GM12878 (cell line): ENCODE results near the gene CHCHD3.

ENCODE experiments used
- CHD1 ChIP-seq: IDR thresholded peaks from 2 replicates; pipeline ENCODE4 v1.6.1; 2012; ENCODE audit warnings: low read depth, low read length, improper control_type of control experiment
- EP300 ChIP-seq, 2 experiments: fragments of 150-350 bp in 1 of 2; IDR thresholded peaks; 2 replicates each; pipeline ENCODE4 v1.6.1; 2011 to 2012; ENCODE audit warnings: low read depth in 2 of 2, low read length in 2 of 2, borderline replicate concordance in 1 of 2, improper control_type of control experiment in 1 of 2, inconsistent platforms in 1 of 2; ENCODE audit not compliant: control insufficient read depth in 1 of 2
- NFIC ChIP-seq: IDR thresholded peaks from 2 replicates; pipeline ENCODE4 v1.6.1; 2012; ENCODE audit warnings: low read depth, mild to moderate bottlenecking, inconsistent platforms, low read length, moderate library complexity
- NRF1 ChIP-seq: conservative IDR thresholded peaks from 2 replicates; pipeline ENCODE4 v1.6.1; 2011; ENCODE audit warnings: mild to moderate bottlenecking, low read depth, low read length, improper control_type of control experiment
- TF ChIP-seq, protein P1 (sequence below): IDR thresholded peaks from 2 replicates; pipeline ENCODE4 v1.6.1; 2011; ENCODE audit warnings: mild to moderate bottlenecking, low read depth, low read length, moderate library complexity; ENCODE audit not compliant: insufficient replicate concordance
- TF ChIP-seq, protein P2 (sequence below): fragments of 450-650 bp; IDR thresholded peaks from 2 replicates; pipeline ENCODE4 v1.6.1; 2018; ENCODE audit warnings: mild to moderate bottlenecking, low read depth, moderate library complexity; ENCODE audit not compliant: partially characterized antibody

DNA sequence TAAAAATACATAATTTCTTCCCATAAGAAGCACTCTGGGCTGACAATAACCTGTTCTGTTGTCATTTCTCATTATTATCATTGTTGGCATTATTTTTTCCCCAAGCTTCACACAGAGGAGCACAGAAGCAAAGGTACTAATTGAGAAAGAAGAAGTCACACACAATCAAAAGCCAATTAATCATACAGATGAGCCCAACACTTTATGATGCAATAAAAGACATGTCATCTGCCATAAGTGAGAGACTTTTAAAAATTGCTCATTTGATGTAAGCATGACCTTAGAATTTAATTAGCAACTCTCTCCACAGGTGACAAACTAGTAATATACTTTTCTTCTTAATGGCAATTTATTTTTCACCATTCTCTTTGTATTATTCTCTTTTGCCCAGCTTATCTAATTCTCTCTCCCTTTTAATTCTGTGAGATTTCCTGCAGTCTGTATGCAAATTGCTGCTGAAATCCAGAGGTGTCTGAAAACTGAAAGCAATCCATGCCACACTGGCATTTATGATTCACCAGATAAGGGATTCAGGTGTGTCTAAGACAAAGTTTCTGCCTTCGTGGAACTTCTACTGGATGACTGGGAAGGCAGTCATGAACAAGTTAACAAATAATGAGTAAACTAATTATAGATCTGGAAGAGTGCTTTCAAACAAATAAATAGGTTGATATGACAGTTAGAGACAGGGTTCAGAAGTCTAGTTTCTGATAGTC, 203.5 kb downstream of the CHCHD3 start:
- TF ChIP-seq NRF1, result no peak
- no peak for TF ChIP-seq NFIC
- no peak for TF ChIP-seq CHD1
- TF ChIP-seq, protein P1, sequence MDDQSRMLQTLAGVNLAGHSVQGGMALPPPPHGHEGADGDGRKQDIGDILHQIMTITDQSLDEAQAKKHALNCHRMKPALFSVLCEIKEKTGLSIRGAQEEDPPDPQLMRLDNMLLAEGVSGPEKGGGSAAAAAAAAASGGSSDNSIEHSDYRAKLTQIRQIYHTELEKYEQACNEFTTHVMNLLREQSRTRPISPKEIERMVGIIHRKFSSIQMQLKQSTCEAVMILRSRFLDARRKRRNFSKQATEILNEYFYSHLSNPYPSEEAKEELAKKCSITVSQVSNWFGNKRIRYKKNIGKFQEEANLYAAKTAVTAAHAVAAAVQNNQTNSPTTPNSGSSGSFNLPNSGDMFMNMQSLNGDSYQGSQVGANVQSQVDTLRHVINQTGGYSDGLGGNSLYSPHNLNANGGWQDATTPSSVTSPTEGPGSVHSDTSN, result no peak
- no peak for TF ChIP-seq EP300 (IDR thresholded peaks at IDR 0.05; ENCODE audit: borderline replicate concordance in 1 of 2, control insufficient read depth in 1 of 2, low read depth in 2 of 2, low read length in 2 of 2)
- TF ChIP-seq, protein P2, sequence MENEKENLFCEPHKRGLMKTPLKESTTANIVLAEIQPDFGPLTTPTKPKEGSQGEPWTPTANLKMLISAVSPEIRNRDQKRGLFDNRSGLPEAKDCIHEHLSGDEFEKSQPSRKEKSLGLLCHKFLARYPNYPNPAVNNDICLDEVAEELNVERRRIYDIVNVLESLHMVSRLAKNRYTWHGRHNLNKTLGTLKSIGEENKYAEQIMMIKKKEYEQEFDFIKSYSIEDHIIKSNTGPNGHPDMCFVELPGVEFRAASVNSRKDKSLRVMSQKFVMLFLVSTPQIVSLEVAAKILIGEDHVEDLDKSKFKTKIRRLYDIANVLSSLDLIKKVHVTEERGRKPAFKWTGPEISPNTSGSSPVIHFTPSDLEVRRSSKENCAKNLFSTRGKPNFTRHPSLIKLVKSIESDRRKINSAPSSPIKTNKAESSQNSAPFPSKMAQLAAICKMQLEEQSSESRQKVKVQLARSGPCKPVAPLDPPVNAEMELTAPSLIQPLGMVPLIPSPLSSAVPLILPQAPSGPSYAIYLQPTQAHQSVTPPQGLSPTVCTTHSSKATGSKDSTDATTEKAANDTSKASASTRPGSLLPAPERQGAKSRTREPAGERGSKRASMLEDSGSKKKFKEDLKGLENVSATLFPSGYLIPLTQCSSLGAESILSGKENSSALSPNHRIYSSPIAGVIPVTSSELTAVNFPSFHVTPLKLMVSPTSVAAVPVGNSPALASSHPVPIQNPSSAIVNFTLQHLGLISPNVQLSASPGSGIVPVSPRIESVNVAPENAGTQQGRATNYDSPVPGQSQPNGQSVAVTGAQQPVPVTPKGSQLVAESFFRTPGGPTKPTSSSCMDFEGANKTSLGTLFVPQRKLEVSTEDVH, result no peak
